DOHH2 (cell line): ENCODE measurements around the gene GOLM1.

Experiments
- CTCF ChIP-seq: fragments of 200-600 bp; sonication (generic); IDR thresholded peaks from one replicate; pipeline ENCODE4 v1.5.1; 2014; ENCODE audit warnings: antibody characterized with exemption, mild to moderate bottlenecking, low read depth, low read length; ENCODE audit not compliant: poor library complexity, severe bottlenecking
- EZH2phosphoT487 ChIP-seq: fragments of 200-600 bp; sonication (generic); IDR thresholded peaks from 2 replicates; pipeline ENCODE4 v1.6.1; 2017; ENCODE audit warnings: borderline replicate concordance, mild to moderate bottlenecking, antibody characterized with exemption, low read length, moderate library complexity, mixed read lengths

- TF ChIP-seq CTCF (no peak), EZH2phosphoT487 (no peak)
Observed at GRCh38 chr9:86005253-86005775, 94.0 kb downstream of the GOLM1 start.
